ENCODE results near the gene HDDC3.
A peak's percentile ranks its signal among the peaks of the same experiment; 100 is the strongest.
"Not testable (repeated sequence)": the region's sequence is repeated elsewhere in the genome, so short reads cannot be mapped to it uniquely, and the experiment has no call there.

HDDC3 gene

GRCh38 chr15:90929246-90930019 is 2.9 kb downstream of the HDDC3 start:
- DNase-seq, result no peak

- DNase-seq, result not testable (repeated sequence)
Observed at GRCh38 chr15:90928106-90928505, 4.2 kb downstream of the HDDC3 start.

GRCh38 chr15:90926766-90927165 is 5.6 kb downstream of the HDDC3 start:
- DNase-seq, result not testable (repeated sequence)

GRCh38 chr15:90924375-90924774 is 8.0 kb downstream of the HDDC3 start:
- peak; percentile 36 for DNase-seq

- peak; percentile 52 for DNase-seq
Observed at GRCh38 chr15:90922712-90923322, 9.5 kb downstream of the HDDC3 start.

- no peak for DNase-seq
Observed at GRCh38 chr15:90921887-90922286, 10.5 kb downstream of the HDDC3 start.

- DNase-seq, result no peak
Observed at GRCh38 chr15:90918835-90919234, 13.5 kb downstream of the HDDC3 start.

- no peak for DNase-seq
Observed at GRCh38 chr15:90918034-90918788, 14.1 kb downstream of the HDDC3 start.

- no peak for DNase-seq
Observed at GRCh38 chr15:90917569-90917968, 14.8 kb downstream of the HDDC3 start.

GRCh38 chr15:90916461-90916860 is 15.9 kb downstream of the HDDC3 start:
- no peak for DNase-seq

GRCh38 chr15:90915808-90916440 is 16.4 kb downstream of the HDDC3 start:
- no peak for DNase-seq

- no peak for DNase-seq
Observed at GRCh38 chr15:90915216-90915807, 17.0 kb downstream of the HDDC3 start.

- DNase-seq, result no peak
Observed at GRCh38 chr15:90914305-90915080, 17.9 kb downstream of the HDDC3 start.

GRCh38 chr15:90913398-90913944 is 18.9 kb downstream of the HDDC3 start:
- no peak for DNase-seq

GRCh38 chr15:90912770-90913075 is 19.6 kb downstream of the HDDC3 start:
- no peak for DNase-seq

- no peak for DNase-seq
Observed at GRCh38 chr15:90911906-90912769, 20.2 kb downstream of the HDDC3 start.

GRCh38 chr15:90911302-90911623 is 21.1 kb downstream of the HDDC3 start:
- DNase-seq, result no peak

- no peak for DNase-seq
Observed at GRCh38 chr15:90910441-90911301, 21.7 kb downstream of the HDDC3 start.

GRCh38 chr15:90909976-90910375 is 22.4 kb downstream of the HDDC3 start:
- DNase-seq, result no peak

GRCh38 chr15:90909449-90909848 is 22.9 kb downstream of the HDDC3 start:
- not testable (repeated sequence) for DNase-seq
